ENCODE data around the gene KLHL28.

KLHL28 gene

GRCh38 chr14:44962334-44963043 lies 742 bp upstream of the KLHL28 start:
- H3K4me3 ChIP-seq (ENCODE audit: low read length), result peak overlapping the region; percentile 93
- no peak for DNase-seq (ENCODE audit: low read depth, low spot score)

GRCh38 chr14:44961151-44961553 lies 595 bp downstream of the KLHL28 start:
- peak; percentile 32 for DNase-seq (ENCODE audit: low read depth, low spot score)
- H3K4me3 ChIP-seq (ENCODE audit: low read length), result peak overlapping the region; percentile 93

GRCh38 chr14:44960646-44961045 lies 1.1 kb downstream of the KLHL28 start:
- peak overlapping the region; percentile 93 for H3K4me3 ChIP-seq (ENCODE audit: low read length)
- DNase-seq (ENCODE audit: low read depth, low spot score), result no peak

- peak overlapping the region; percentile 93 for H3K4me3 ChIP-seq (ENCODE audit: low read length)
- DNase-seq (ENCODE audit: low read depth, low spot score), result no peak
Measured at GRCh38 chr14:44960146-44960545, 1.6 kb downstream of the KLHL28 start.

- DNase-seq (ENCODE audit: low read depth, low spot score), result no peak
- no peak overlapping the region for H3K4me3 ChIP-seq (ENCODE audit: low read length)
Measured at GRCh38 chr14:44959538-44959937, 2.2 kb downstream of the KLHL28 start.

- no peak overlapping the region for H3K4me3 ChIP-seq (ENCODE audit: low read length)
- no peak for DNase-seq (ENCODE audit: low read depth, low spot score)
Measured at GRCh38 chr14:44956866-44957265, 4.9 kb downstream of the KLHL28 start.

GRCh38 chr14:44955528-44955927 lies 6.2 kb downstream of the KLHL28 start:
- no peak overlapping the region for H3K4me3 ChIP-seq (ENCODE audit: low read length)
- DNase-seq (ENCODE audit: low read depth, low spot score), result no peak

- H3K4me3 ChIP-seq (ENCODE audit: low read length), result no peak overlapping the region
- DNase-seq (ENCODE audit: low read depth, low spot score), result no peak
Measured at GRCh38 chr14:44954750-44955149, 7.0 kb downstream of the KLHL28 start.

- no peak overlapping the region for H3K4me3 ChIP-seq (ENCODE audit: low read length)
- DNase-seq (ENCODE audit: low read depth, low spot score), result no peak
Measured at GRCh38 chr14:44952391-44953110, 9.2 kb downstream of the KLHL28 start.

GRCh38 chr14:44951051-44951450 lies 10.7 kb downstream of the KLHL28 start:
- DNase-seq (ENCODE audit: low read depth, low spot score), result no peak

GRCh38 chr14:44945264-44945663 lies 16.5 kb downstream of the KLHL28 start:
- DNase-seq (ENCODE audit: low read depth, low spot score), result no peak

More at GRCh38 chr14:44951051-44951450, 10.7 kb downstream of the KLHL28 start:
- H3K4me3 ChIP-seq (ENCODE audit: low read length), result no peak overlapping the region

GRCh38 chr14:44944107-44944506 lies 17.6 kb downstream of the KLHL28 start:
- no peak for DNase-seq (ENCODE audit: low read depth, low spot score)
- H3K4me3 ChIP-seq (ENCODE audit: low read length), result no peak overlapping the region

More at GRCh38 chr14:44945264-44945663, 16.5 kb downstream of the KLHL28 start:
- H3K4me3 ChIP-seq (ENCODE audit: low read length), result no peak overlapping the region

- H3K4me3 ChIP-seq (ENCODE audit: low read length), result no peak overlapping the region
- DNase-seq (ENCODE audit: low read depth, low spot score), result no peak
Measured at GRCh38 chr14:44942436-44942835, 19.3 kb downstream of the KLHL28 start.

GRCh38 chr14:44941591-44941990 lies 20.2 kb downstream of the KLHL28 start:
- DNase-seq (ENCODE audit: low read depth, low spot score), result no peak
- H3K4me3 ChIP-seq (ENCODE audit: low read length), result no peak overlapping the region

- DNase-seq (ENCODE audit: low read depth, low spot score), result no peak
- no peak overlapping the region for H3K4me3 ChIP-seq (ENCODE audit: low read length)
Measured at GRCh38 chr14:44940944-44941343, 20.8 kb downstream of the KLHL28 start.

- H3K4me3 ChIP-seq (ENCODE audit: low read length), result no peak overlapping the region
- no peak for DNase-seq (ENCODE audit: low read depth, low spot score)
Measured at GRCh38 chr14:44940211-44940610, 21.5 kb downstream of the KLHL28 start.

GRCh38 chr14:44937547-44937946 lies 24.2 kb downstream of the KLHL28 start:
- no peak overlapping the region for H3K4me3 ChIP-seq (ENCODE audit: low read length)
- DNase-seq (ENCODE audit: low read depth, low spot score), result no peak

GRCh38 chr14:44935155-44935554 lies 26.6 kb downstream of the KLHL28 start:
- DNase-seq (ENCODE audit: low read depth, low spot score), result no peak
- H3K4me3 ChIP-seq (ENCODE audit: low read length), result no peak overlapping the region

- DNase-seq (ENCODE audit: low read depth, low spot score), result no peak
- H3K4me3 ChIP-seq (ENCODE audit: low read length), result no peak overlapping the region
Measured at GRCh38 chr14:44928793-44929192, 33.0 kb downstream of the KLHL28 start.

- no peak overlapping the region for H3K4me3 ChIP-seq (ENCODE audit: low read length)
- no peak for DNase-seq (ENCODE audit: low read depth, low spot score)
Measured at GRCh38 chr14:44914849-44915248, 46.9 kb downstream of the KLHL28 start.
